Measurements from ENCODE around the gene LDLRAD3.

- TF ChIP-seq ZFP30 (CRISPR knock-in tag; IDR thresholded peaks at IDR 0.05) (no peak), ZFP3 (CRISPR knock-in tag; IDR thresholded peaks at IDR 0.05) (no peak)
Measured at GRCh38 chr11:35990170-35990569, 46.3 kb downstream of the LDLRAD3 start.

Measured in SK-N-SH treated with all-trans-retinoic acid at 6 μM for 48 hours (cell line).